Effector CD8-positive, alpha-beta T cell (primary cell): ENCODE measurements around the gene ARHGEF39.

ENCODE experiments used
- DNase-seq: peaks from one replicate; lab custom pipeline; 2025; lab: John Stamatoyannopoulos, UW
- total RNA-seq, 4 experiments: gene quantifications; one replicate each; lab custom pipeline; 2026; lab: John Stamatoyannopoulos, UW

Gene ARHGEF39, protein sequence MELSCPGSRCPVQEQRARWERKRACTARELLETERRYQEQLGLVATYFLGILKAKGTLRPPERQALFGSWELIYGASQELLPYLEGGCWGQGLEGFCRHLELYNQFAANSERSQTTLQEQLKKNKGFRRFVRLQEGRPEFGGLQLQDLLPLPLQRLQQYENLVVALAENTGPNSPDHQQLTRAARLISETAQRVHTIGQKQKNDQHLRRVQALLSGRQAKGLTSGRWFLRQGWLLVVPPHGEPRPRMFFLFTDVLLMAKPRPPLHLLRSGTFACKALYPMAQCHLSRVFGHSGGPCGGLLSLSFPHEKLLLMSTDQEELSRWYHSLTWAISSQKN
- 0.39 to 0.91 (median 0.60) reads per million in 4 experiments for total RNA-seq

DNA sequence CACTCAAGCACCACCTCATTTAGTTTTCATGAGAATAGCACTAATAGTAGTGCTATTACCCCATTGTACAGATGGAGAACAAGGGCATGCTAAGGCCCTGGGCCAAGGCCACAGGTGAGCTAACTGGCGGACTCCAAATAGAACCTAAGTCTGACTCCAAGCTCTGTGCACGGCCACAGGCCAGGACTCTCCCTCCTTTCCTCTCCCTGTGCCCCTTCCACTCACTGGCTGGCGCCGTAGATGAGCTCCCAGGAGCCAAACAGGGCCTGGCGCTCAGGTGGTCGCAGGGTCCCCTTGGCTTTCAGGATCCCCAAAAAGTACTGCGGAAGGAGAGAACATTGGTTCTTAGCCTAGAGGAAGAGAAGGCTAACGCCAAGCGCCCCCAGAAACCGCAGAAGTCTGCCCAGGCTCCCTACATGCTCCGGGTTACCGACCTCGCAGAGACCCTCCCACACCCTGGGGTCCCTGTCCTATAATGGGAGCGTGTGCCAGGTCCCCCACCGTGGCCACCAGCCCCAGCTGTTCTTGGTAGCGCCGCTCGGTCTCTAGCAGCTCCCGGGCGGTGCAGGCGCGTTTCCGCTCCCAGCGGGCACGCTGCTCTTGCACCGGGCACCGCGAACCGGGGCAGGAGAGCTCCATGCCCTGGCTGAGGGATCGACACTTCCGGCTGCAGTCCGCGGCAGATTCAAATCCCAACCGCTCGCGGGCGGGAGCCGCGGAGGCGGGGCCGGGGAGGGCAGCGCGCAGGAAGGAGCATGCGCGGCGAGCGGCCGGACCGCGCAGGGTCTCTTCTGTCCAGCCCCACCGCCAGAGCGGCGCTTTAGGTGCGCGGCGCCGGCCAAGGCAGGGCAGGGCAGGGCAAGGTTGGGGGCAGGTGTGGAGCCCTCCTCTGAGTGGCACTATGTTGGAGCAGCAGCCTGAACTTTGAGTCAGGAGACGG, at the start of gene ARHGEF39:
TSS of gene ARHGEF39 (minus strand) at position 665 of the 940 bp plus-strand sequence. CDS start at position 639, 26 bp downstream.
- peak; percentile 50 for DNase-seq

DNA sequence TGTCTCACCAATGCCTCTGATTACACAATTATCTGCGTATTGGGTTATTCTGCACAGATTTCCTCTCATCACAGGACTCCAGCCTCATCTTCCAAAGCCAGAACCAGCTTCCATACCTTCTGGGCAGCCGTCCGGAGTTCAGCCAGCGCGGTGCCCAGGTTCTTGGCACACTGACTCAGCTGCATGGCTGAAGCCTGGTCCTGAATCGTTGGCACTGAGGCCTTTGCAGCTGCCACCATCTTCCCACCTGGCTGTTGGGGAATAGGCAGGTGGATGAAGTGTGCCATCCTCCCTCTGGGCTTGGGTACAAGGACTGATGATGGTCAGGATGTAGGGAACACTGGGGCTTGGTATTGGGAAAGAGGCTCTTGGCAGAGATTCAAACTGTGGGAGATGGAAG, 49.1 kb upstream of the ARHGEF39 start:
- no peak for DNase-seq

DNA sequence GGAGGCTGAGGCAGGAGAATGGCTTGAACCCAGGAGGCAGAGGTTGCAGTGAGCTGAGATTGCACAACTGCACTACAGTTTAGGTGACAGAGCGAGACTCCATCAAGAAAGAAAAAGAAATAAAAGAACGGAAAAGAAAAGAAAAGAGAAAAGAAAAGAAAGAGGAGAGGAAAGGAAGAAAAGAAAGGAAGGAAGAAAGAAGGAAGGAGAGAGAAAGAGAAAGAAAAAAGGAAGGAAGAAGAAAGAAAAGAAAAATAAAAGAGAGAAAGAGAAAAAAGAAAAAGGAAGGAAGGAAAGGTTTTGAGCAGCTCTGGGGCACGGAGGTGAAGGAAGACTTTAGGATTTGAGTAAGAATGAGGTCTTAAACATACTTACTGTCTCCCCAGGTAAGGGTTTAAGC, 48.6 kb upstream of the ARHGEF39 start:
- no peak for DNase-seq

DNA sequence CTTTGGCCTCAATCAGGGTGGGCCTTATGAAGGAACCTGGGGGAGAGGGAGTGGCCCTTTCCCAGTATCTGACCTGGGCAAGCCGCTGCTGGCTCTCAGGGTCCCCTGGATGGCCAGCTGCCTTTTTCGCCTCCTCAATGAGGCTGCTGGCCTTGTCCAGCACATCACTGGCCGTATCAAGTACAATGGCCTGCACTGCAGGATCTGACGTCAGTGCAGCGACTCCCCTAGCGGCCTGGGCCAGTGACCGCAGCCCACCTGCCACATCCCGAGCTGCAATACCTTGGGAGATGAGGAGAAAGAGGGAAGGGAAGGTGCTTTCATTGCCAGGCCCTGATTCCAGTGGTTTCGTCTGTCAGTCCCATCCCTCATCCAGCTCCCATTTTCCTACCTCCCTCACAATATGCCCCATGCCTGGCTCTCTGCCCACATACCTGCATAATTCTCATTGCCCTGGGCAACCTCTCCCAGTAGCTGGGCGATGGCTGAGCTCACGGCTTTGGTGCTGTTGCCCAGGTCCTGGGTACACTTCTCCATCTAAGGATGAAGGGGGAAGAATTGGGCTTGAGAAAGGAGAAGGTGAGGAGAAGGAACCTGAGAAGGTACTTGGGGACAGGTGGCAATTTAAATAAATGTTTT, 47.9 kb upstream of the ARHGEF39 start:
- DNase-seq: no peak

DNA sequence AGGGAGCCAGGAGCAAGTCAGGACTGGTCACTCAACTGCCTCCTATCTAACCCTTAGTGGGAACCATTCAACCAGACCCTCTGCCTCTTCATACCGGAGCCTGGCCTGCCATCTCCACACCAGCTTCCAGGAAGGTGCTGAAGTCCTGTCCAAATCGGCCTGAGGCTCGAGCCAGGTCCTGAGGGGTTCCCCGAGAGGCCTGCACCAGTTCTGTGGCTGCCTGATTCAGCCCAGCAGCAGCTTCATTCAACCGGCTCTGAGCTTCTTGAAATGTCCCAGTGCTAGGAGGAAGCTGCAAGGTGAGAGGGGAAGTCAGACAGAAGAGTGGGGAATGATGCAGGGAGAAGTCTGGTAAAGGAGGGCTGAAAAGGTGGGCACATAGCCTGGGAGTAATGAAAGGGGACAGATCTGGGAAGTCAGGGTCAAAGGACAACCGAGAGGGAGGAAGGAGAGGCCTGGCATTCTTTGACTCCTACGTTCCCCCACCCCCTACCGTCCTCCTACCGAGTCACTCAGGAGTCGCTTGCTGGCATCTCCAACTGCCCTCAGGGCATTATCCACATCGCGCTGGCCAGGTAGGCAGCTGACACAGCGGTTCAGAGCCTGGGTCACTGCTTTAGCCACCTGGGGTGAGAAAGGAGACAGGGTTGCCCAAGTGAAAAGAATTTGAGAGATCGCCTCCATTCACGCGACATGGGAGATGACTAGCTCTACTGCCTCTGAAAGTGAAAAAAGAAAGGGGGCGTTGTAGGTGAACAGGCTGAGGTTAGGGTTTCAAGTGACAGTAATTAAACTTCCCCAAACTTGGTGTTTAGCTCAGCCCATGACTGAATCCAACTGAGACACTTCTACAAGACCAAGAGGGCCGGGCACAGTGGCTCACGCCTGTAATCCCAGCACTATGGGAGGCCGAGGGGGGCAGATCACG, 46.8 kb upstream of the ARHGEF39 start:
- no peak for DNase-seq

DNA sequence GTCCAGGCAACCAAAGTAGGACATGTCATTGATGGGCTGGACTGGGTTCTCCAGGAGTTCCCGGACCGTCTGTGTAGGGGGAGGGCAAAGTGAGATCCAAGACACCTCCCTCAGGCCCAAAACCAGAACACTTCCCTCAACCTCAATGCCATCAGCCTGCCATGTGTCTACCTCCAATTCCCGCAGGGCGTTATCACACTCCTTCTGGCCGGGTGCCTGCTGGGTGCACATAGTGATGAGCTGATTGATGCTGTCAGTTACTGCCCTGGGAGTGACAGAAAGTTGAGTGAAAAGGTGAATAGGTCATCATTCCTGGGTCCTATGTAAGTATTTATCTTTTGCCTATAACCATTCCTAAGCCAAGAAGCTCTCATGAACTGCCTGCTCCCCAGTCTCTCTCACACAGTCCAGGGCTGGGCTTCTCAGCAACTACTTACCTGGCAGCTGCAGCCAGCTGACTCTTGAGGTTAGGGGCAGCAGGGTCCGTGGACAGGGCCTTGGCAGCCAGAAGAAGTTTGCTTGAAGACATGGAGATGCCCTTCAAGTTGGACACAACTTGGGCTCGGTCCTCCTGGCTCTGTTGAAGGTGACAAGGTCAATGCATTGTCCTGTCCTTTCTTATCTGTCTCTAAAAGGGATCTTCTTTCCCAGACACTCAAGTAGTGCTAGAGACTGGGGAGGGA, 46.0 kb upstream of the ARHGEF39 start:
- DNase-seq: no peak

DNA sequence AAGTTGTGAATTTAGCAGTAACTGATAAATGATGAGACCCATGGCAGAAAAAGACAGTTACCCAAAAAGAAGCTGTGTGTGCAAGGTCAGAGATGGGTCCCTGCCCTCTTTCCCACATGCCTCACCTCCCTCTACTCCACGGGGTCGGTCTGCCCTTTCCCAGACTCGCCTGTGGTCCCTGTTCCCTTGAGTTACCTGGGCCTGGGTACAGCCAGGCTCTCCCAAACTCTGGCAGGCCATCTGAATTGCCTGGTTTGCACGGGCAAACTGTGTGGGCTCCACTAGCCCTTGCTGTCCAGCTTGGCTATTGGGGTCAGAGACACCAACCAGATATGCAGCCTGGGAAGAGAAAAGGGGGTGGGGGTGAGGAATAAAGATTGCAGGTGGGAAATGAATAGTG, 43.2 kb upstream of the ARHGEF39 start:
- DNase-seq: no peak

DNA sequence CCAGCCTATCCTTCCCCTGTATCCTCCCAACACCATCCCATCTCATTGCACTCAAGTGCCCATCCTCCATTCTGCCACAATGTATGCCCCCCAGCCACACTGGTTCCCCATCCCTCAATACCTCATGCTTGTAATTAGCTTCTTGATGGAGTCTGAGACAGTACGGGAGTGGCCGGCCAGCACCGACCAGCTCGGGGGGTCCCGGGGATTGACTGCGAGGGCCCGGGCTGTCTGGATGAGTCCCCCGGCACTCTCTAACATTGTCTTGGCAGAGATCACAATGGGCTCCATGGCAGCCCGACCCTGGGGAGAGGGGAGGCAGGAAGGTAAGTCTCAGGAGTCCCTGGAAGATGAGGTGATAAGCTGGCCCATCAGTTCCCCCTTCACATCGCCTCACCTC, 42.0 kb upstream of the ARHGEF39 start:
- DNase-seq: no peak

DNA sequence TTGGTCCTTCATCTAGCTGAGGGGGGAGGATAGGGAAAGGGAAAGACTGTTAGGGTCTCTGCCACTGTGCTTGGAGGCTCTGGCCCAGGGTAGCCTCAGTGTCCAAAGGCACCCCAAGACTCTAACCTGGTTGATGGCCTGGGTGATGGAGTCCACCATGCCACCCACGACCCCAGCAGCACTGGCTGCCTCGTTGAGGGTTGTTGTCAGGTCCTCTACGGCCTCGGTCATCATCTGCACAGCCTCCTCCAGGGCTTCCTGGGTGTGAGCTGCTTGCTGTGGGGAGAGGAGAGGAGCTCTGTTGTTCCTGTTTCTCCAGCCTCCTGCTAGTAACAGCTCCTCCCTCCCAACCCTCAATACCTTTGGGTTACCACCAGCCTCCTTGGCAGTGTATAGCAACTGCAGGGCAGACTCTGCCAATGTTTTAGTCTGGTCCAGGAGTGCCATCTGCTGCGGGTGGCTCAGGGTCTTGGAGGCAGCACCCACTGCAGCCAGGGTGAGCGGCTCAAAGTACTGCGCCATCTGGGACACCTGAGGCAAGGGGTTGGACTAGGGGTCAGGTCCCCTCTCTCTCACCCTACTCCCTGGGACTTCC, 40.9 kb upstream of the ARHGEF39 start:
- DNase-seq: no peak

DNA sequence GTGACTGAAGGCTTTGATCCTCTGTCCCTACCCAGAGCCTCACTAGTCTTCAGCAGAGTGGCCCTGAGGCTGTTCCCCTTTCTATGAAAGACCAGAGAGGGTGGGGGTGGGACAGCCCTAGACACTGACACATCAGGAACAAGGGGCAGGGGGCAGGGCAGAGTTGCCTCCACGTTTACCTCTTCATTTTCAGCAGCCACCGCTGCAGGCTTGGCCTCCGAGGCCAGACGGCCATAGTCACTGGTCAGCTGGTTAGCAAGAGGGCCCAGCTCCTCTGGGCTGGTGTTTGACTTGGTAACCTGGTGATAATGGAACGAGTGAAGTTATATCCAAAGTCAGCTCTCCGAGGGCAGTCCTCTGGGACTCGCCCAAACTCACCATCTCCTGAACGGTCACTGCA, 40.4 kb upstream of the ARHGEF39 start:
- DNase-seq: no peak

DNA sequence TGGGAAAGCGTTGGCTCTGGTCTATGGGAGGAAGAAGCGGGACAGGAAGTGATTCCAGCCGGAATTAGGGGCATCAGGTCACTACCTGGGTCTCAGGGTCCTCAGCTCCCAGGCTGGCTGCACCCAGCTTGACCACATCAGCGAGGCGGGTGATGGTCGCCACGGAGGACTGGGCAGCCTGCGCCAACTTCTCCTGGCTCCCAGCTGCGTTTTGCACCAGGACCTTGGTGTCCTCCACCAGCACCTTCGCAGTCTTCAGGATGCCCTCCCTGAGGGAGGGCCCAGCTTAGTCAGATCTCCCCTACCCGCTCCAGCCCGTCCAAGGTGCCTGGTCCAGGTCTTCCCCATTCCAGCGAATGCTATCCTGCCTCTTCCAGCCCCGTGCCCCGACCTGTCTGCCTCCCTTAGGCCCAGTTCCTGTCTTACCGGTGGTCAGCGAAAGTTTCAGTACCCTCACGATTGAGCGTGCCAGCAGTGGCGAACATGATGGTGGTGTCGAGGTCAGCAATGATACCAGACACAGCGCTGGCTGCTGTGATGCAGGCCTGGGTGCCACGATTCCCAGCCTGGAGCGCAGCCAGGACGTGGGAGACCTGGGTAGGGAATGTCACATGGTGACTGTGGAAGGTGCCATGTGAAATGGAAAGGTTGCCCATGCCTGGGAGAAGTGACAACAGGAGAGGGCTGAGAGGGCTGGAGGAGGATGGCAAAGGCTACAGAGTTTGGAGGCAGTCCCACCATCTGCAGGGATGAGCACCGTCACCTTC, 39.1 kb upstream of the ARHGEF39 start:
- no peak for DNase-seq

DNA sequence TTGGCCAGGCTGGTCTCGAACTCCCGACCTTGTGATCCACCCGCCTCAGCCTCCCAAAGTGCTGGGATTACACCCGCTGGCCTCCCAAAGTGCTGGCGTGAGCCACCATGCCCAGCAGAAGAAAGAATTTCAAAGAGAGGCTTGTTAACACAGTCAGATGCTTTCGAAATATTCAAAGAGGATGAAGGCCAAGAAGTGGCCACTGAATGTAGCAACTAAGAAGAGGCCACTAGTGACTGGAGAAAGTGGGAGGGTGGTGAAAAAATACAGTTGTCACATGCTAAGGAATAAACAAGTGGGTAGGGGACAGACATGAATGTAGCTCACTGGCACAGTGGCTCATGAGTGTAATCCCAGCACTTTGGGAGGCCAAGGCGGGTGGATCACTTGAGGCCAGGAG, 37.7 kb upstream of the ARHGEF39 start:
- no peak for DNase-seq

DNA sequence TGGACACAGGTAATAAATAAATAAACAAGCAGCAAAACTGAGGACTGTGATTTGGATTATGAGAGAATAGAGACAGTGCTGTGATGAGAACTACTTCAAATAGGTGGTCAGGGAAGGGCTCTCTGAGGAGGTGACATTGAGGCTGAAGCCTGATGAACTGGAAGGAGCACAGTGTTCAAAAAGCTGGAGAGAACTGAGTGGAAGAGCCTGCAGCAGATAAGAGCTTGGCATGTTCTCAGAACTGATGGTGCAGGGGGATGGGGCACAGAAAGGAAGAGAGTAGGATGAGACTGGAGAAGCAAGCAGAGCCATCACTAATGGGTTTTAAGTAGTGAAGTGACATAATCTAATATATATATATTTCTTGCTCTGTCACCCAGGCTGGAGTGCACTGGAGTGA, 35.9 kb upstream of the ARHGEF39 start:
- DNase-seq: no peak

DNA sequence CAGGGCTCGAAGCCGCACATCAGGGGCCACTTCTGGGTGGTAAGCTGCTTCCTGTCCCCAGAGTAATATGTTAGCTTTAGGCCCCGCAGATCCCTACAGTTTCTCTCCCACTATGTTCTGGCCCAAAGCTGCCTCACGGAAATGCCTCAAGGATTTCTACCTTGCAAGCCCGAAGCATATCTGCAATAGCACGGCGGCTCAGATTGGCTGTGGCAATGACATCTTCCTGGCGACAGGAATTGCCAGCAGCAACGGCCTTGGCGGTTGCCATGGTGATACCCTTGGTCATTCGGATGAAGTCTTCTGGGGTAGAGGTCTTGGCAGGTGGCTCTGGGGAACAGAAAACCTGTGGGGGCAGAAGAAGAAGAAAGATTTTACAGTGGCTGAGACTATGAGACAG, 35.0 kb upstream of the ARHGEF39 start:
- no peak for DNase-seq

DNA sequence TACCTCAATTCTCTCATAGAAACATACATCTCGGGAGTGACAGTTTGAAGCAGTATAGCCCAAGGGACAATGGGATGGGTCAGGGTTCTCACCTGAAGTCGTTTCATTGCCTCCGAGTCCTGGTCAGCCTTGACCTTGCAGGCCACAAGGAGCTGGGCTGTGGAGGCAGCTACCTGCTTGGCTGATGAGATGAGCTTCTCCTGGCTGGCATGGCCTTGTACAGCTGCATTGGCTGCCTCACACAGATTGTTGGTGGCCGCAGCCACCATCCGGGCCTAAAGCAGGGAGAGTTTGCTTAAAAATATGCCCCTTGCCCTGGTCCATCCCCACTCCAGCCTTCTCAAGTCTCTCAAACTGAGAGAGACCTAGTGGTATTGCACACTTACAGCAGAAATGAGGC, 33.2 kb upstream of the ARHGEF39 start:
- DNase-seq: no peak

DNA sequence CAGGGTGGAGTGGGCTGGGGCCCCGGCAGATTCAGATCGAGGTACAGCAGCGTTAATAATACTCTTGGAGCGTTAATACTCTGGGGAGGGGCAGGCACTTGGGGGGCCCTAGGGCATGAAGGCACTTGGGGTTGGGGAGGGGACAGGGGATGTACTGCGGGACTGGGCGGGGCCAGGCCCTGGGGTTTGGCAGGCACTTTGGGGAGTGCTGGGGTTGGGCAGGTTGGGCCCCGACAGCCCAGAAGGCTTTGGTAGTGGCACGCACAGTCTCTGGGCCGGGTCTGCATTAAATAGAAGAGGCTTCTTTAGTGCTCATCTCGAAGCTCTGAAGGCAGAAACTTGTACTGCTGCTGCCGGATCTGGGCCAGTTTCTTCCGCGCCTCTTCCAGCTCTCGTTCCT, 32.5 kb upstream of the ARHGEF39 start:
- no peak for DNase-seq

DNA sequence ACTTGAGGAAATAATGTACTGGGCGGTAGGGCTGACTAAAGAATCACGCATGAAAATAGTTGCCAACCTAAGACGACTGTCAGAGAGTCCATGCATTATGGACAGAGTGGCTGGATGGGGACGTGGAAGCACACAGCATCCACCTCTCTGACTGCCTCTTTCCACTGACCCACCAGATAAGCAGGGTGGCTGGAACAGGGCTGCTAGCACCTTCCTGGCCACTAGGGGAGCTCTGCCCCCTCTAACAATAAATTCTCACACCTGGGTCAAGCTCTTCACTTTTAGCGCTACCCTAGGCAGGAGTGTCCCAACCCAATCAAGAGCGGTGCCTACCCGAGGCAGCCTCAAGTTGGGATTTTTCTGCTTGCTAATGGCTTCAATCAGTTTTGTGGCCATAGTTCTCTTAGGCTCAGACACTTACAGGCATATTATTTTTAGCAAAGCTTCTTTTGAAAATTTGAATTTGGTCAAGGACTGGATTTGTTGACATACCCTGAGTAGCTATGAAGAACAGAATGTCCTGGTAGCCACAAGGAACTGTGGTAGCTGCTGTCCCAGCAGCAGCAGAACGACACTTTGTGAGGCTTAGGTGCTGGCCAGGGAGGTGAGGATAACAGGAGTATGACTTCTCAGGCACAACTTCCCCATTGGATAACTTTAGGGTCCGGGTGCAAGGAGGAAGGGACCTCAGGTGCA, 31.7 kb upstream of the ARHGEF39 start:
- peak; percentile 35 for DNase-seq

DNA sequence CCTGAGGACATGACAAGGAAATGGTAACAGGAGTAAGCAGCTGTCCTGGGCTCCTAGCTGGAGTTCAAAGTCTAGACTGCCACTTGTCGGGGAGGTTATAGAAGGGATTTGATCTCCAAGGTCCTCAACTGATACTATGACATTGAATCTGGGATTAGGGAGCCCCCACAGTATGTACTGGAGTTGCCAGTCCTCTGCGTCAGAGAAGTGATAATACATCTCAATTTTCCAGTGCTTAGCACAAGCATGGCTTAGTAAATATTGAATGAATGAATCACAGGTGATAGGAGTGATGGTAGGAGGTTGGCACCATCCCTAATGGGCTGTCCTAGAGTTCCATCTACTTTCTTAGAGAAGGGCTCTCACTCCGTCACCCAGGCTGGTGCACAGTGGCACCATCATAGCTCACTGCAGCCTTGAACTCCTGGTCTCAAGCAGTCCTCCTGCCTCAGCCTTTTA, 31.0 kb upstream of the ARHGEF39 start:
- DNase-seq: no peak

DNA sequence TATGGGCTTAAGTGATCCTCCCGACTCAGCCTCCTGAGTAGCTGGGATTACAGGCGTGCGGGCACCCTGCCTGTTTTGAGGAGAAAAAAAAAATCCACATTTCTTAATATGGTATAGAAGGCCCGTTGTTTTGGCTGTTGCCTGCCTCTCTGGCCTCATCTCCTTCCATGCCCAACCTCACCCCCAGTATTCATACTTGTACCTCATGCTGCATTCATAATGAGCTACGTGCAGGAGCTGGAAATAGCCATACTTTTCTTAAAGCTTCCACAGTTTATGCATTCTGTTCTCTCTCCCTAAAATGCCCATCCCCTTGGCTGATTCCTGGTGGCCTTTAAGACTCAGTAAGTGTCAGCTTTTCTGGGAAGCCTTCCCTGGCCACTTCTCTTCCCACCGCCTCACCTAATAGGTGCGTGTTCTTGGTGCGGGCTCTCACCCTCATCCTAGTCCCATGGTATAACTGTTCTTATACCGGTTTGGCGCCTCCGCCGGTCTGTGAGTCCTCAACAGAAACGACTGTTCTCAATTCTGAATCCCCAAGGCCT, 26.8 kb upstream of the ARHGEF39 start:
- no peak for DNase-seq
